Activated gamma-delta T cell treated with Interleukin-2 at 50 U/mL for 16 hours (primary cell): ENCODE measurements around the gene CACNA2D3.

ENCODE experiments used
- DNase-seq: peaks from one replicate; pipeline ENCODE4 v3.0.0-alpha.2; 2020

CACNA2D3 gene

GRCh38 chr3:54127499-54128056 is 5.2 kb downstream of the CACNA2D3 start:
- DNase-seq: no peak

DNA sequence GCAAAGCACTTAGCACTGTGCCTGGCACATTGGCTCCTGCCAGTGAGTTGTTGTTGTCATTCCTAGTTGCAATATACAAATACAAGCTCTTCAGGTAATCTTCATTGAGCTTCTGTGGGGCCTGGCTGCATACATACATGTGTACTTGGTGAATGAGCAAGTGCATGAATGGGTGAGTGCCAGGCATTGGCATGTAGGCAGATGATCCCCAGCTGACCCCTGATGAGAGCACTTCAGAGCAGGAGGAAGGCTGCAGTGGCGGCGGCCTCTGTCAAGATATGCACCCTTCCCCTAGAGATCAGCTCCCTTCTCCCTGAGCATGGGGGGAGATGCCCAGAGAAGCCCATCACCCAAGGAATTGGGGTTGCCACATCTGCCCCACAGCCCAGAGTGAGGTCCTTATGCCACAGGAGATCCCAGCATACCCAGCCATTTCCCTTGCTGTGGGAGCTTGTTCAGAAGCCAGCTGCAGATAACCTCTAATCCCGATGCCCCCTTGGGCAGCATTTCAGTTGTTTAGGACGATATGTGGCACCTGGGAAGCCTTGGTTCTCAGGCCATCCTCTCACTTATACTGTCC is 8.8 kb downstream of the CACNA2D3 start:
- DNase-seq: no peak

DNA sequence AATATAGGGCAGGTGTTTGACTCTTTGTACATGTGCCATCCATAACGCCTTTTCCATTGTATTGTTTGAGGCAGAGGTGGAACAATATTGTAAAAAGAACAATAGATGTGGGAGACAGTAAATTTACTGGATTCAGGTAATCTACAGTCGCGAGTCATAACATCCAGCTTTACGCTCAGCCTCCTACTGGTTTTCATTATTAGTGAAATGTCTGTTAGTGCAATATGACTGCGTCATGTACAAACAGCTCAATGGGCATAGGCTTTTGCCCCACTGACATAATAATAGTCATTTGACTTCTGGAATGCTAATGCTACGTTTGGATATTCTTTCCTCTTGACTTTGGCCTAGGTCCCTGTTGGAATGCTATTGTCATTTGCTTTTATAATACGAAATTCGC is 9.5 kb downstream of the CACNA2D3 start:
- no peak for DNase-seq

- no peak for DNase-seq
These were observed 10.3 kb downstream of the CACNA2D3 start for GRCh38 chr3:54132685-54133084.

DNA sequence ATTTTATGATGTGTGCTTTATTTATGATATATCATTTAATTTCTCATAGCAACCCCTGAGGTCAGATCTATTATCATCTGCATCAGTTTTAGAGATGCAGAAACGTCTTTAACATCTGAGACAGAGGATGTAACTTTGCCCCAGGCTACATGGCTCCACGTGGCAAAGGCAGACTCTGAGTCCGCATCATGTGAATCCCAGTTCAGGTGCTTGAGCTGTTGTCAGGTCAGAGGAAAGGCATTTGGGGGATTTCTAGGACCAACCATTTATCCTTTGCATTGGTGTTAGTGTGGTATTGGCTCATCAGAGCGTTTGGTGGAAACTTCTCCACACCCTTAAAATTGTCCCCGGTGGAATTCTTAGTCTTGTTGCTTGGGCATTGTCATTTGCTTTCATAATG is 10.8 kb downstream of the CACNA2D3 start:
- no peak for DNase-seq

DNA sequence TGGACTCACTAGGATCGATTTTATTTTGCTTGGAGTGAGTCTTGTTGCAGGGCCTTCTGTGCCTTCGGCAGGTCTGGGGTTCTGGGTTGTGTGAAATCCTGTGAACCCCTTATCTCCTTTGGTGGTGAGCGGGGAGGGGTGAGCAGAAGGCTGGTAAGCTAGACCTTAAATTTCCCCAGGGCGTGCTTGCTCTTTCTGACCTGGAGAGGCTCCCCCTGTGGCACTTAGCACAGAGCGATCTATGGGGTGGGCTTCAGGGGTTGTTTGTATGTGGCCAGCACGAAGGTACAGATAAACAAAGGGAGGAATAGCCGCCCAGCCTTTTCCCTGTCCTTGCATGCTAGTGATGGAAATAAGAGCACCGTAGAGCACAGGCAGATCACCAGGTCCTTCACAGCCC is 11.8 kb downstream of the CACNA2D3 start:
- DNase-seq: no peak

DNA sequence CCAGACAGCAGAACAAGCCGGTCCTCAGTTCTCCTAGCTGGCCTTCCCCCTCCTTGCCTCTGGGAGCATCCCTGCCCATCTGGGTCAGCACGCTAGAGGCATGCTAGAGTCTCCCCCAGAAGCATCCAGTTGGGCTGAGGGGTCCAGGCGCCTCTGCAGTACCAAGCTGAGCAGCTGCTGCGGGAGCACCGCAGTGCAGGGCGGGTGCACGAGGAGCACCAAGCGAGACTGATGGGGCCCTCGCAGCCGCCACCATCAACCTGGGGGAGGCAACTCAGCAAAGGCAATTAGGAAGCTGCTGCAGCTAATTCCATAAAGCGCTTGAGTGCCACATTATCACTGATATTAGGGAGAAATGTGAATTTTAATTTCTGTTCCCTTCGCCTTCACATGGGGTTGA is 12.4 kb downstream of the CACNA2D3 start:
- no peak for DNase-seq

DNA sequence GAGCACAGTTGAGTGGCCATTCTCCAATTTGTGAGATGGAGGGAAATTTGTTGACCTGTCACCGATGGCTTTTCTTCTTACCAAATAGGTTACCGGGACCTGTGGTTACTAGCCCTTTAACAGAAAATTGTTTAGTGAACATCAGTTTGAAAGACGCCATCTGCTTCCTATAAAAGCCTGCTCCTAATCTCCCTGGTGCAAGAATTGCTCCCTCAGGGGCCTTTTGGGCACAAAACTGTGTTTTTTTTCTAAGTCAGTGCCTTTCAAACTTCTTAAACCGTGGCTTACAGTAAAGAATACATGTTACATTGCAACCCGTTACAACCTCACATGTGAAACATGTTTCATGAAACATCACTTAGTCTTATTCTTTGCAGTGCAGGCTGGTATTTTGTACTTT is 15.0 kb downstream of the CACNA2D3 start:
- no peak for DNase-seq

GRCh38 chr3:54138937-54139547 is 16.7 kb downstream of the CACNA2D3 start:
- DNase-seq: no peak

DNA sequence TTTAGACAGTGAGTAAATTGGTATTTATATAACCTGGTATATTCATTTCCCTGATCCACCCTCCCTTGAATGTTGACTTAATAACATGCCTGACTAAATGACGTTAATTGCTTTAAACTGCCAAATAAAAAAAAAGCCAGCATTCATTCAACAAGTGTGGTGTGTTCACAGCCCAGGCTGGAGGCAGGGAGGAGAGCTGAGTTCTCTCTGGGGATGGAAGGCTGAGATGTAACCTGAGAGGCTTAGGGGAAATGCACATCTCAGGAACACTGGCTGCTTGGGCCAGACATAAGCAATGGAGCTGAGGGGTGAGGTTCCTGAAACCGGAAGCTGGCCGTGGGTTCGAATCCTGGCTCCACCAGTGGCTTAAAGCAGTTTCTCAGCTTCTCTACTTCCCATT is 17.3 kb downstream of the CACNA2D3 start:
- no peak for DNase-seq

GRCh38 chr3:54144284-54144683 is 21.9 kb downstream of the CACNA2D3 start:
- DNase-seq: no peak

DNA sequence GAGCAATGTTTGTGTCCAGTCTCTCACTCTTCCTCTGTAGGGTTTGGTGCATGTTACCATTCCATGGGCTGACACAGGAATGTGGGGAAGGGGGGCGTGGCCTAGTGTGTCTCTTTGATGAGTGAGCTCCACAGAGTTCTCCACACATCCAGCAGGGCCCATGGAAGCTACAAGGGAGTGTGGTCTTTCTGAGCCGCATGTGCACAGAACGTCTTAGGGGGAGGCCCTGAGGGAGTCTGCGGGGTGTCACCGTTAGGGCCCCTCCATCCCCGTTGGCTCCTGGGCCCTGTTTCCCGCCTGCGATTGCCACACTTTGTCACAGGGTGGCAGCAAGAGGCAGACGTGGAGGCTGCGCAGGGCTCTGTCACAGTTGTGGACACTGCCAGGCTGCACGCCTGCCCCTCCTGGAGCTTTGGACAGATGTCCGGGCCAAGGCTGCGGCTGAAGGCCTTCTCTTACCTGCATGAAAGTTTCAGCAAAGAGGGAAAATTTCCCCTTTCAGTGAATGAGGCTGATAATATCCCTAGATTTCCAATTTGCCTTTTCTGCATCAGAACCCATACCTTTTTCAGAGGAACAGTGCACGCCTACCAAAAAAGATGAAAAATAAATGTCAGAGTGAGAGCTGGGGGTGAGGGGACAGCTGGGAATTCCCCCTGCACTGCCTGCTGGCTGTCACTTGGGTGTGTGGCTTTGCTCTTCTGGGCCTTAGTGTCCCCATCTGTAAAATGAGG is 24.3 kb downstream of the CACNA2D3 start:
- DNase-seq: no peak

GRCh38 chr3:54150864-54151467 is 28.6 kb downstream of the CACNA2D3 start:
- no peak for DNase-seq

DNA sequence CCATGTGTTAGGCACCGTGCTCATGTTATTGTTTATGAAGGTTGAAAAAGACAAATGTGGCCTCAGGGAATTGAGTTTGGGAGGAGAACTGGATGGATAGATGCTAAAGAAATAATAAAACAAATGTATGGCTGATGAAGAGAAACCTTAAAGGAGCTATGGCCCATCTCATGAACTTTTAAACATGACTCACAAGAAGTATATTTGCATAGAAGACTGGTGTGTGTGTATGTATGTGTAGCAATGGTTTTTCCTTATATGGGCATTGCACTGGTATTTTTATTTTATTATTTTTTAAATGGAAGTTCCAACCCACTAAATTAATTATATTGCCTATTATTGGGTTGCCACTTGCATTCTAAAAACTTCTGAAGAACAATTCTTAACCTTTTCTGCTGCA is 31.1 kb downstream of the CACNA2D3 start:
- no peak for DNase-seq

DNA sequence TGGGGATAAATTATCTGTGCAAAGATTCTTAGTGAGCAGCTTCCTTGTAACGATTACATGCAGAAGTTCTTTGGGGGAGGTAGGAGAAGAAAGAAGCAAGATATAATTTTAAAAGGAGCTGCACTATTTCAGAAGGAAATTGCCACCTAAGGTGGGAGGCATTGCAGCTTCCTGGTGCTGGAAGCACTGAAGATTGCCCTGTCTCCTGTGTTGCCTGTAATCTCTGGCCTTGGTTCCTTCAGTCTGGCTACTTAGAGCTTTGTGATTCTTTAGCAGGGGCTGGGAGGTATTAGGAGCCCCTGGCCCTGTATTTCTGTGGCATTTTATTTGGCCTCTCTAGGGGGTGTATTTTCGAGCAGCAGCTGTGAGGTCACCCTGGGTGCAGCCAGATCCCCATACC is 35.5 kb downstream of the CACNA2D3 start:
- no peak for DNase-seq

GRCh38 chr3:54159917-54160316 is 37.6 kb downstream of the CACNA2D3 start:
- no peak for DNase-seq

GRCh38 chr3:54163441-54163840 is 41.1 kb downstream of the CACNA2D3 start:
- DNase-seq: no peak

DNA sequence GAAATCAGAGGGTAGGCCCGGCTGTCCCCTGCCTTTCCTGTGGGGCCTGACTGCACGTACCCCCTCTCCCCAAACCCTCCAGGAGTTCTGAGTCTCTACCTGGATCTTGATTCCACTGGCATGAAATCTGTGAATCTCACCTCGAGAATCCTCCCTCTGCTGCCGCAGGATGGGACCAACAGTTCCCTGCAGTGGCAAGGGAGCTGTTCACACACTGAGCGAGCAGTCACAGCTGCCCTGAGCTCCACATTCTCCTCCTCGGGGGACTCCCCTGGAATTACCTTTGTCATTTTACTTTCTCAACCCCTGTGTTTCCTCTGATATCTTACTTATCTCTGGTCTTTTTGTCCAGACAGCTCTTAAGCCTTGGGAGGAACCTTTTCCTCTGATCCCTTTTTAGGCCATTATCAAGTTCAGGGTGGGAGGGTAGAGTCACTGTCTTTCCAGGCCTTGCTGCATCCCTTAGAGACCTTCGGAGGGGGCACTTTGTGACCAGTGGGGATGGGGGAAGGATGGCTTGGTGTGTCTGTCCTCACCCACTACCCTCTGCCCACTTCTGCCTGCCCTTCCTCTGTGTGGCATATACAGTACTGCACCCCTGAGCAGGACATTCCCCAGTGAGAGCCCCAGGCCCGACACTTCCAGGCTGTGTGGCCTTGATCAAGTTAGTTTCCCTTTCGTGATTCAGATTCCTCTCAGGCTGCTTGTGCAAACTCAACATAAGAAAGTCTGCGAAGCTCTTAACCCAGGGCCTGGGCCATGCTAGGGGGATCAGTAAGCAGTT is 42.0 kb downstream of the CACNA2D3 start:
- no peak for DNase-seq

- DNase-seq: no peak
These were observed 43.5 kb downstream of the CACNA2D3 start for GRCh38 chr3:54165865-54166264.

- DNase-seq: no peak
These were observed 45.6 kb downstream of the CACNA2D3 start for GRCh38 chr3:54167999-54168398.

GRCh38 chr3:54168451-54168850 is 46.1 kb downstream of the CACNA2D3 start:
- no peak for DNase-seq

GRCh38 chr3:54169524-54169923 is 47.2 kb downstream of the CACNA2D3 start:
- no peak for DNase-seq

- DNase-seq: no peak
These were observed 49.2 kb downstream of the CACNA2D3 start for GRCh38 chr3:54171509-54171908.
